Mammary epithelial cell (primary cell): ENCODE measurements around the gene IFT20.

Source experiments
- EZH2 ChIP-seq: IDR thresholded peaks from 2 replicates; pipeline ENCODE4 v1.6.1; 2012; ENCODE audit warnings: low read length, inconsistent platforms, borderline replicate concordance
- TF ChIP-seq, protein P1 (sequence below), 2 donors: IDR thresholded peaks in 1 of 2; conservative IDR thresholded peaks in 1 of 2; 2 replicates each; pipeline ENCODE4 v1.5.1; 2011 to 2012; ENCODE audit warnings: inconsistent platforms in 2 of 2, low read length in 2 of 2, mild to moderate bottlenecking in 2 of 2, control low read depth in 1 of 2, low read depth in 1 of 2; ENCODE audit not compliant: insufficient read depth in 1 of 2; ENCODE audit errors: extremely low read depth in 1 of 2

DNA sequence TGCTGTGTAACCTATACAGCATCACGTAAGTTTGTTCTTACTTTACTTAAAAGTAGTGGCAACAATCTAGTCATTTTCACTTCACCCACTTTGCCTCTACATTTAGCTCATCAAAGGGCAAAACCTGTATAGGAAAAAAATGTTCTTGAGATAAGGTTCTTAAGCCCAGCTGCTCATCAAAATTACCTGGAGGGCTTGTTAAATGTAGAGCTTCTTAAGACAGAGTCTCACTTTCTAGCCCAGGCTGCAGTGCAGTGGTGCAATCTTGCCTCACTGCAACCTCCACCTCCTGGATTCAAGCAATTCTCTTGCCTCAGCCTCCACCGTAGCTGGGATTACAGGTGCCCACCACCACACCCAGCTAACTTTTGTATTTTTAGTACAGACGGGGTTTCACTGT is 54.4 kb downstream of the IFT20 start:
- TF ChIP-seq, protein P1, sequence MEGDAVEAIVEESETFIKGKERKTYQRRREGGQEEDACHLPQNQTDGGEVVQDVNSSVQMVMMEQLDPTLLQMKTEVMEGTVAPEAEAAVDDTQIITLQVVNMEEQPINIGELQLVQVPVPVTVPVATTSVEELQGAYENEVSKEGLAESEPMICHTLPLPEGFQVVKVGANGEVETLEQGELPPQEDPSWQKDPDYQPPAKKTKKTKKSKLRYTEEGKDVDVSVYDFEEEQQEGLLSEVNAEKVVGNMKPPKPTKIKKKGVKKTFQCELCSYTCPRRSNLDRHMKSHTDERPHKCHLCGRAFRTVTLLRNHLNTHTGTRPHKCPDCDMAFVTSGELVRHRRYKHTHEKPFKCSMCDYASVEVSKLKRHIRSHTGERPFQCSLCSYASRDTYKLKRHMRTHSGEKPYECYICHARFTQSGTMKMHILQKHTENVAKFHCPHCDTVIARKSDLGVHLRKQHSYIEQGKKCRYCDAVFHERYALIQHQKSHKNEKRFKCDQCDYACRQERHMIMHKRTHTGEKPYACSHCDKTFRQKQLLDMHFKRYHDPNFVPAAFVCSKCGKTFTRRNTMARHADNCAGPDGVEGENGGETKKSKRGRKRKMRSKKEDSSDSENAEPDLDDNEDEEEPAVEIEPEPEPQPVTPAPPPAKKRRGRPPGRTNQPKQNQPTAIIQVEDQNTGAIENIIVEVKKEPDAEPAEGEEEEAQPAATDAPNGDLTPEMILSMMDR (conservative IDR thresholded peaks at IDR 0.05 in 1 of 2, IDR thresholded peaks at IDR 0.05 in 1 of 2; ENCODE audit: extremely low read depth in 1 of 2, insufficient read depth in 1 of 2, low read depth in 1 of 2, low read length in 2 of 2): no peak
- TF ChIP-seq EZH2: no peak
